GM12873 (cell line): ENCODE results near the gene FIG4.

ENCODE experiments used
- CTCF ChIP-seq: IDR thresholded peaks from 2 replicates; pipeline ENCODE4 v1.5.1; 2012; ENCODE audit warnings: low read depth, mild to moderate bottlenecking, moderate library complexity, low read length, control low read depth; ENCODE audit not compliant: insufficient read depth; ENCODE audit errors: missing control alignments

The FIG4 gene

DNA sequence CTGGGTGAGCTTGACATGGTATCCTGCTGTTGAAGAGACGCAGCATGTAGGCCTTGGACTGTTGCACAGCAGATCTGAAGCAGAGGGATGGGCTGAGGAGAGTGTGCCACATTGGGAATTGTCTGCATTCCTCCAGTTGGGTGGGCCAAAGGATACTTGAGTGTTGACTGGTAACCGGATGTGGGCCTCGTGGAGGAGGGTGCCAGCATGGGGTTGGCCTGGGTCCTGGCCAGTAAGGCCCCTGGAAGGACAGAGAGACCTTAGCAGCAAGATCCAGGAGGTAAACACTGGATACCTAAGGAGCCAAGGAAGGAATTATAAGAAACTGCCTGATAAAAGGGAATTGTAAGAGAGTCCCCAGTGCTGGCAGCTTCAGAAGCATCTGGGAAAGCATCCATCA lies 76.9 kb downstream of the FIG4 start:
- no peak for TF ChIP-seq CTCF

GRCh38 chr6:109768485-109768884 lies 77.4 kb downstream of the FIG4 start:
- TF ChIP-seq CTCF: no peak

DNA sequence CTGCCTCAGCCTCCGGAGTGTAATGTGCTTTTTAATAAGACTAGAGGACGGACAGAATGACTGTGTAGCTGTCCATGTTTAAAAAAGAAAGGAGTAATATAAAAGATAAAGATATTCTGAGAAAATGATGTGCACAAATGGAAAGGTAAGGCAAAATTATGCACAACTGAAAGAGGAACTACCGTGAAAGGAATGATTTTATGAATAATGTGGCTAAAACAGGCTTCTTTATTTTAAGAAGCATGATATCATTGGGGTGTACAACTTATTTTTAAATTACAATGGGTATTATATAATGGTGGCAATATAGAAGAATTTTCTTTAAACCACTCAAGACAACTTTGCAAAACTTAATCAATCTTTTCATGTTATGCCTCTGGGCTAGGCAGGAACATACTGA lies 78.1 kb downstream of the FIG4 start:
- no peak for TF ChIP-seq CTCF

DNA sequence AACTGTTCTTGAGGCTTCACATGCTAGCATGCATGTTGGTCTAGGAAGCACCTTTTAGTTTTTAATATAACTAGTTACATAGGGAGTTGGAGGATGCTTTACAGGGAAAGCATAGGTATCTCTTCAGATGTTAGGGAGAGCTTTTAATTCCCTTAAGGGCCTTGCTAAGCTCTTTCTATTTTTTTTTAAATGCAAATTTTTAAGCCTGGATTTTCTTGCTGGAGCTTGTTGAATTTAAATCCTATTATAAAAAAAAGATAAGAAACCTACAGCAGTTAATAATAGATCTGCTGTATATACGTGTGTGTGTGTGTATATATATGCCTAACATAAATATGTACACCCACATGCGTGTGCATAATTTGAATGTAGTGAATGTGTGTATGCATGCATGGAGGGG lies 79.0 kb downstream of the FIG4 start:
- no peak for TF ChIP-seq CTCF

DNA sequence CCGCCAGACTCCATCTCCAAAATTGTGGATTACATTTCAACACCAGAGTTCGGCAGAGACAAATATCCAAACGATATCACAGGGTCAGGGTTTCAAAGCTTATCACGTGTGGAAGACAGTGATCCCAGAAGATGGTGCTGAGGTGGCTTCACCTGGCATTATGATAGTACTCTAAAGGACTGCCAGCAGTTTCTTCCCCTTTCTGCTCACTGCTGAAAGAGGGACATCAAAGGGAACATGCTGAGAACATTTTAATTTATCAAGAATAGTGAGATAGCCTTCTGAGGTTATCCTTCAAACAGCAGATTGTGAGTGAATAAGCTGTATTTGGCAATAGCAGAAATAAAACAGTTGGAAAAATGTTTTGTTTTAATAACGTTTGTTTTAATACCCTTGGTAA lies 79.7 kb downstream of the FIG4 start:
- no peak for TF ChIP-seq CTCF

DNA sequence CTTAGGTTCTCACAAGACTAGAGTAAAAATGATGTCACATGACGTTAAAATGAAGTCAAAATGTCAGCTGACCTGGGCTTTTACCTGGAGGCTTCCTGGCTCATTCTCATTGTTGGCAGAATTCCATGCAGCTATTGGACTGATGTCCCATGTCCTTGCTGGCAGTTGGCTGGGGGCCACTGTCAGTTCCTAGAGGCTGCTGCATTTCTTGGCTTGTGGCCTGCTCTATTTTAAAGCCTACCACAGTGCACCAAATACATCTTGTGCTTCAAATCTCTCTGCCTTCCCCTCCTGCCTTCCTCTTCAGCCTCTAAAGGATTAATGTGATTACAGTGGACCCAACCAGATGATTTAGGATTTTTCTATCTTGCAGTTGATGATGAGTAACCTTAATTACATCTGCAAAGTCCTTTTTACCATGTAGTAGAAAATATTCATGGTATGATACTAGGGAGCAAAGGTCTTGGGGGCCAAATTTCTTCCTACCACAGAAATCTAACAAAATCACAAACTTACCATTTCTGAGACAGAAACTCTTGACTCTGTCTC lies 81.9 kb downstream of the FIG4 start:
- no peak for TF ChIP-seq CTCF

DNA sequence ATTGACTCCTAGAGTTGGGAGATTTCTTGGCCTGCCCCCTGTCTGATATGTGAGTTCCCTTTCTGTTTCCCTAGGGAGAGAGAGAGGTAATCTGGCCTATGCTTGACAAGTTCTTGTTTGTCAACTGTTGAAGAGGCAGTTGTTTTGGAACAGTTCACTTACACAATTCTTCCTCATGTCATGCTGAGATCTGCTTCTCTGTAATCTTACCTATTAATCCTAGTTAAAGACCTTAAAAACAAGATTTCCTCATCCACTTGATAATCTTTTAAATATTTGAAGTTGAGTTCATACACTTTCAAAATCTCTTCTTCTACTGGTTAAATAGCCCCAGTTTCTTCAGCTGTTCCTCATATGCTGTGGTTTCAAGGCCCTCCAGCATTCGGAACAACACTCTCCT lies 89.9 kb downstream of the FIG4 start:
- TF ChIP-seq CTCF: no peak
